Lower leg skin (tissue), 3 donors: ENCODE results near the gene LRRC75A.

Experiments used
- CTCF ChIP-seq, 3 donors: fragments of 450-650 bp; IDR thresholded peaks; one replicate each; pipeline ENCODE4 v1.5.1; 2016; ENCODE audit warnings: antibody characterized with exemption in 3 of 3, mild to moderate bottlenecking in 3 of 3, moderate library complexity in 2 of 3
- POLR2A ChIP-seq, 2 donors: fragments of 450-650 bp; IDR thresholded peaks; one replicate each; pipeline ENCODE4 v1.6.1; 2016 to 2017; ENCODE audit warnings: antibody characterized with exemption in 2 of 2, mild to moderate bottlenecking in 1 of 2, moderate library complexity in 1 of 2

GRCh38 chr17:16418685-16419068 lies 73.3 kb downstream of the LRRC75A start:
- no peak for TF ChIP-seq CTCF (IDR thresholded peaks at IDR 0.05)
- TF ChIP-seq POLR2A (IDR thresholded peaks at IDR 0.05) = no peak
